Stimulated activated CD4-positive, alpha-beta T cell treated with anti-CD3 and anti-CD28 coated beads, TNF-alpha, amount 100 ng/mL, for 48 hours (primary cell): Measurements from ENCODE around the gene SBSN.

ENCODE experiments used
- DNase-seq, 3 donors: peaks; one replicate each; pipeline ENCODE4 v3.0.0-alpha.2; 2020; ENCODE audit warnings: low read depth in 3 of 3

Gene SBSN, protein sequence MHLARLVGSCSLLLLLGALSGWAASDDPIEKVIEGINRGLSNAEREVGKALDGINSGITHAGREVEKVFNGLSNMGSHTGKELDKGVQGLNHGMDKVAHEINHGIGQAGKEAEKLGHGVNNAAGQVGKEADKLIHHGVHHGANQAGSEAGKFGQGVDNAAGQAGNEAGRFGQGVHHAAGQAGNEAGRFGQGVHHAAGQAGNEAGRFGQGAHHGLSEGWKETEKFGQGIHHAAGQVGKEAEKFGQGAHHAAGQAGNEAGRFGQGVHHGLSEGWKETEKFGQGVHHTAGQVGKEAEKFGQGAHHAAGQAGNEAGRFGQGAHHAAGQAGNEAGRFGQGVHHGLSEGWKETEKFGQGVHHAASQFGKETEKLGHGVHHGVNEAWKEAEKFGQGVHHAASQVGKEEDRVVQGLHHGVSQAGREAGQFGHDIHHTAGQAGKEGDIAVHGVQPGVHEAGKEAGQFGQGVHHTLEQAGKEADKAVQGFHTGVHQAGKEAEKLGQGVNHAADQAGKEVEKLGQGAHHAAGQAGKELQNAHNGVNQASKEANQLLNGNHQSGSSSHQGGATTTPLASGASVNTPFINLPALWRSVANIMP

DNA sequence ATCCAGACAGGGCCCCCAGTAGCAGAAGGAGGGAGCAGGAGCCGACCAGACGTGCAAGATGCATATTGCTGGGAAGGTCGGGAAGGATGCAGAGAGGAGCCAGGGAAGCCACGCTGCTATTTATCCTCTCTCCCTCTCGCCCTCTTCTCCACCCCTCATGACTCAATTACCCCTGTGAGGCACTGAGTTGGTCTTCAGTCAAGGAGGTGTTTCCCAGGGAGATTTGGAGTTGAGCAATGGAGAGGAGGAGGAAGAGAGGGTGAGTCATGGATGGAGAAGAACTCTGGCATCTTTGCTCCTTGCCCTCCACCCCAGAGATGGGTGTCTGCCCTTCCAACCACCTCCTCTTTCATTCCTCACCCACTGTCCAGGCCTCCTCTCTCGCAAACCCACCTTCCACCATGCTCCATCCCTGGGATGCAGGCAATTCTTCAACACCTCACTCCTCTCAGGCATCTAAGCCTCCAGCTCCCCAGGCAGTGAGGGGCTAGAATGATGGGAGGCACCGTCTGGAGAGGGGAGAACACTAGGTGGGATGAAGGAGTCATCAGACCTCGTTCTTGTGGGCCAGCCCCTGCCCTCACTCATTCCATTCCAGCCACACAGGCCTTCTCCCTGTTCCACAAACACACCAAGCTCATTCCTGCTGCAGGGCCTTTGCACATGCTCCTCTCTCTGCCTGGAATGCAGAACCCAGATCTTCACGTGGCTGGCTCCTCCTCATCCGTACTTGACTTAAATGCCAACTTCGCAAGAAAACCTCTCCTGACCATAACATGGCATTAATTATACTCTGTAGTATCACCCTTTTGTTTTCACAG is at the start of gene SBSN:
SBSN (minus strand) TSS at position 94 of the 821 bp plus-strand sequence; CDS start at position 64, 30 bp downstream.
- no peak for DNase-seq

DNA sequence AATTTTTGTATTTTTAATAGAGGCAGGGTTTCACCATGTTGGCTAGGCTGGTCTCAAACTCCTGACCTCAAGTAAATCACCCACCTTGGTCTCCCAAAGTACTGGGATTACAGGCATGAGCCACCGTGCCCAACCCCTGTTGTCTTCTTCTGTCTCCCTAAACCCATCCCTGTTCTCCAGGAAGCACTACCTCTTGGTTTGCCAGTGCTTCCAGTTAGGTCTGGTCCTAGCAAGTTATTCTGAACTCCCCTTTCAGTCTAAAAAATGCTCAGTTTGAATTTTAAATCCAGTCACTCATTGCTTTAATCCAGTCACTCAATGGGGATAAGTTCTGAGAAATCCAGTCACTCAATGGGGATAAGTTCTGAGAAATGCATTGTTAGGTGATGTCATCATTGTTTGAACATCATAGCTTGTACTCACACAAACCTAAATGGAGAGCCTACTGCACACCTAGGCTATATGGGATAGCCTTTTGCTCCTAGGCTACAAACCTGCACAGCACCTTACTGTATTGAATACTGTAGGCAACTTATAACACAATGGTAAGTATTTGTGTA is 43.4 kb upstream of the SBSN start:
- DNase-seq: no peak

GRCh38 chr19:35569281-35569781 is 41.2 kb upstream of the SBSN start:
- no peak for DNase-seq

GRCh38 chr19:35566738-35567137 is 38.6 kb upstream of the SBSN start:
- DNase-seq: no peak

DNA sequence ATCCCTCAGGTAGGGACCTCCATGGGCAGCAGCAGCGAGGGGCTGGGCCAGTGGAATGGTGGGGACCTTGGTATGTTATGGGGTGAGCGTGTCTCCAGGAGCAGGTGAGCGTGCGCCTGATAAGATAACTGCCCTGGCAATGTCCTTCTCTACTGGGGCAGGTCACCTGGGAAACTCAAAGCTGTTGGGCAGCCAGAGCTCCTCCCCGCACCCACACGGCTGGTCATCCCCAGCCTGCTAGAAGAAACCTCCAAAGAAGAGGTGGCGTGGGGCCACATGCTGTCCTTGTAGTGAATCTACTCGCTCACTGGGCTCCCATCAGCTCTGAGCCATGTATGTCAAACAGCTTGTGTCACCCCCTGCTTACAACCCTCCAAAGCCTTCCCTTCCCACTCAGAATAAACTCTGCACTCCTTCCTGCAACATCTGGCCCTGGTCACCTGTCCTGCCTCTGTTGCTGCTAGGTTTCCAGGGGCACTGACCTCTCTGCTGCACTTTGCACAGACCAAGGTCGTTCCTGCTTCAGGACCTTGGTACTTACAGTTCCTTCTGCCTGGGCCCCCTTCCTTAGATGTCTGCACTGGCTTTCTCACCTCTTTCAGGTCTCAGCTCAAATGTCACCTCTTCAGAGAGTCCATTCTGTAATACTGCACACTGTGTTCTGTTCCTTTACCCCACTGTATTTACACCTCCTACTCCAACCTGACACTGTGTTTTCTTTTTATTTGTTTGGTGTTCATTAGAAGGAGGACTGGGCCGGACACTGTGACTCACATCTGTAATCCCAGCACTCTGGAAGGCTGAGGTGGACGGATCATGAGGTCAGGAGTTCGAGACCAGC is 37.1 kb upstream of the SBSN start:
- DNase-seq: no peak

GRCh38 chr19:35563207-35563829 is 35.2 kb upstream of the SBSN start, which contains the start of gene ATP4A:
Gene ATP4A, minus strand, starts transcription at chr19:35563658. Its CDS starts 29 bp downstream, at chr19:35563629.
- no peak for DNase-seq

GRCh38 chr19:35562776-35563175 is 34.7 kb upstream of the SBSN start:
- DNase-seq: no peak

DNA sequence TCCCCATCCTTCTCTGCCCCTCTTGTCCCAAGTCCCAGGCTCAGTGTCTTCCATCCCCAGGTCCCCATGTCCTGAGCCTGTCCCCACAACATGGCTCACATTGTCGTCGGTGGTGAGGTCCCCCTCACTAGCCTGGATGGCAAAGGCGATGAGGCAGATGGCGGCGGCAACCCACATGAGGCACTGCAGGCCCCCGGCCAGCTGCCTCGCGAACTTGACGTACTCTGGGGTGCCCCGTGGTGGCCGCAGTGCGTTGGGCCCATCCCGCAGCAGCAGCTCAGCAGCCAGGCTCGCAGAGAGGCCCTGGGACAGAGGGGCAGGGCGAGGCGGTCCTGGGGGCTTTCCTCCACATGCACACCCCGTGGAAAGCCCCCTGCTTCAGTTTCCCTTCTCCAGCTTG is 34.2 kb upstream of the SBSN start:
- DNase-seq: no peak

DNA sequence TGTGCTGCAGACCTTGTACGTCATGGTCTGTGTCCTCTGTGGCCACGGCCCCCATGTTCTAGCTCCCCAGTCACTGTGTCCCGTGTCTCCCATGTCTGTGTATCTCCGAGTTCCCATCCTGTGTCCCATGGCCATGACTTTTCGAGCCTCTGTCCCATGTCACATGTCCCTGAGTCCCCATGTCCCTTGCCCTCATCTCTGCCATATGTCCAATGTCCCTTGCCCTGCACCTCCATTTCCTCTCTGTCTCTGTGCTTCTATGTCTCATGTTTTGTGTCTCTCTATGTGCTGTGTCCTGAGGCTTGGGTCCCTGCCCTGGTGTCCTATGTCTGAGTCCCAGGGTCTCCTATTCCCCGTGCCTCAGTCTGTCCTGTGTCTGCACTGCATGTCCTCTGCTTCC is 33.3 kb upstream of the SBSN start:
- no peak for DNase-seq

DNA sequence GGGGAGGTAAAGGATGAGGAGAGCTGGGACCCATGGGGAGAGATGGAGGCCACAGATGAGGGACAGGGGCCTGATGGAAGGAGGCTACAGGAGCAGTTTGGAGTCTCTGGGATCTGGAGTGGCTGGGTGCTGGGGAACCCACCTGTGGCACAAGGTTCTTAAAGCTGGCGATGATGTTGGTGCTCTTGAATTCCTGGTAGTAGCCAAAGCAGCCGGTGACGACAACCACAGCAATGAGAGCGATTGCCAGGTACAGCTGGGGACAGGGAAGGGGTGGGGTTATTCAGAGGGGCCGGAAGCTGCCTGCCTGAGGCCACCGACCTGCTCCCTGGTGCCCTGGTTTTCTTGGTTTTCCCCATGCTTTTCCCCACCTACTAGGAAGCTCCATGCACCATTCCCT is 32.6 kb upstream of the SBSN start:
- DNase-seq: no peak

DNA sequence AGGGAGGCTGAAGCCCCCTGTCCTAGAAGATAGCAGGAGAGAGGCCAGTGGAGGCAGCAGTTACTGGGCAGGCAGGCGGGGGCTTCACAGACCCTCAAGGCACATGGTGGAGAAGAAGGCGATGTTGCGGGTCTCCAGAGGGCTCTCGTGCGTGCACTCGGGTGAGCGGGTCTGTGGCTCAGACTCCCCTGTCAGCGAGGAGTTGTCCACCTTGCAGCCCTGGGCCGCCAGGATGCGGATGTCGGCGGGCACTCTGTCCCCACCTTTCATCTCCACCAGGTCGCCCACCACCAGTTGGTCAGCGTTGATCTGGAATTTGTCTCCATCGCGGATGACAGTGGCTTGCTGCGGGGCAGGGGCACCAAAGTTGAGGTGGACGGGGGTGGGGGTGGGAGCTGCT is 32.2 kb upstream of the SBSN start:
- no peak for DNase-seq

DNA sequence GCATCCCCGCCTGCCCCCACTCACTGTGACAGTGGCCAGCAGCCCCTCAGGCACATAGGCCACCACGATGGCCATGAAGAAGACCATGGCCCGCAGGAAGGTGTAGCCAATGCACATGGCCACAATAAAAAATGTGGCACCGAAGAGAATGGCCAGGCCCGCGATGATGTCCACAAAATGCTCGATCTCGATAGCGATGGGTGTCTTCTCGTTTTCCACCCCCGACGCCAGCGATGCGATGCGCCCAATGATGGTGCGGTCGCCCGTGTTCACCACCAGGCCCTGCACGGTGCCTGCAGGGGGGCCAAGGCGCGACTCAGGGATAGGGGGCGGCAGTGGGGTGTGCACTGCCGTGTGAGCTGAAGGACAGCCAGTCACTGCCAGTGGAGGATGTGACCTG is 31.7 kb upstream of the SBSN start:
- DNase-seq: no peak

DNA sequence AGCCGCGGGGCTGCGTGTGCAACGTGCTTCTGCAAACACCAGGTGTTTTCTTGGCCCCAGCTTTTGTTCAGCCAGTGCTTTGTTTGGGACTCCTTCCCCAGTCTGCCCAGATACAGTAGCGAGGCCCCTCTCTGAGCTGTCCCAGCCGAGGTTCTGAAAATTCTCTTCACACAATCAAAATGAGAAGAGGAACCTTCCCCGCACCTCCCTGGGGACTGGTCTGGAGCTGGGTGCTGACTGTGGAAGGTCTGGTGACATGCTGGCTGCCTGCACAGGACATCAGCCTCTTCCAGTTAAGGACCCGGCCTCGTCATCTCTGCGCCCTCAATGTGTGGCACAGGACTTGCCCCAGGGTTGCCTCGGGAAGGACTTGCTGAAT is 31.2 kb upstream of the SBSN start:
- DNase-seq: no peak

DNA sequence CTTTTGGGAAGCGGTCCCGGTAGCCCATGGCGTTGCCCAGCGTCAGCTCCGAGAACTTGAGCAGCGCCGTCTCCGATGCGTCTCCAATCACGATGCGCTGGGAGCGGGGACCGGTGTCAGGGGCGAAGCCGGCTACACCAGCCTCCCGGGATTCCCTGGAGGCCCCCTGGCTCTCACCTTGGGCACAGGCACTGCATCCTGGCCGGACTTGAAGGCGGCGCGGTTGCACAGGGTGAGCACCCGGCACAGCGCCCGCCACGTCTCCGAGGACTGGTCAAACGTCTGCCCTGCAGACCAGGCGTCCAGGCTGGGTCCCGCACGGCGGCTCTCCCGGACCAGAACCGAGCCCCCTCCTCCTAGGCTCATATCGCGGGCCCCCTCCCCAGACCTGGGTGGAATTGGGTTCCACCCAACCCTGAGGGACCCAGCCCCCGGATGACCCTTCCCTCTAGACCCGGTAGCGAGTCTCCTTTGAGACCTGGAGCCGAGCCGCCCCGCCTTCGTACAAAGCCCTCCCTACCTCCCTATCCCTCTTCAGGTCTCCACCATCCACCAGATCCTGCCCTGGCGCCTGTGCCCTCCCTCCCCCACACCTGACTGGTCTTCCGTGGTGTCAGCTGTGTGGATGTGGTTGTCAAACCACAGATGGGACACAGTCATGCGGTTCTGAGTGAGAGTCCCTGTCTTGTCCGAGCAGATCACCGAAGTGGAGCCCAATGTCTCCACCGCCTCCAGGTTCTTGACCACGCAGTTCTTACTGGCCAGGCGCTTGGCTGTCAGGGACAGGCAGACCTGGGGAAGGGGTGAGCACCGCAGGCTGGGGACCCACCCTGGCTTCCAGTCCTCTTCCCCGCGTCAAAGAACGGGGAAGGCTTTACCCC is 30.5 kb upstream of the SBSN start:
- DNase-seq: no peak

GRCh38 chr19:35557539-35558399 is 29.7 kb upstream of the SBSN start:
- peak in 2 of 3 donors; percentile 30 to 58 for DNase-seq

GRCh38 chr19:35556846-35557538 is 28.9 kb upstream of the SBSN start:
- no peak for DNase-seq

DNA sequence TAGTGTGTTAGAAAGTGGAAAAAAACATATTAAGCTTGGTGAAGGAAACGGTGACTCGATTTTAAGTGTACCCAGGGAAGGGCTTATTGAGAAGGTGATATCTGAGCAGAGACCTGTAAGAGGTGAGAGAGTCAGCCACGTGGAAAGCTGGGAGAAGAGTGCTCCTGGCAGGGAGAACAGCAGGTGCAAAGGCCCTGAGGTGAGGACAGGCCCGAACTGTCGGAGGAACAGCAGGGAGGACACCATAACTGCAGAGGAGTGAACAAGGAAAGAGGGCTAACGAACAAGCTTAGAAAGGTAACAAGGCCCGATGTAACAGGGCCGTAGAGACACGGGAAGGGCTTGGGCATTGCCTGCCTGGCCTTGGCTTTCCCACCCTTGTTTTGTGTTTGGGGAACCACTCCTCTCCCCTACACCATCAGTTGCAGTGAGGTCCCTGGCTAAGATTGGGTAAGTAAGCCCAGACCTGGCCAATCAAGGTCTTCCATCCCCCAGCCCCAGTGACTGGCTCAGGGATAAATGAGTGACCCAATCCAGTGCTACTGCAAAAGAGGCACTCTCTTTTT is 28.0 kb upstream of the SBSN start:
- DNase-seq: no peak
